Natural killer cell (primary cell): Measurements from ENCODE around the gene CMTR1. TPM values are rescaled to one million over a fixed set of nuclear protein-coding genes. Genes with fewer than 3 reads are reported as not detected.

Source experiments
- ATAC-seq, 3 donors: fragments of 150-1000 bp in 2 of 3; fragments of 200-7000 bp in 1 of 3; cut with Tn5 transposase; 1 replicate in 1 of 3; 2 replicates in 2 of 3; pipeline ENCODE4 v1.10.0; 2021; ENCODE audit warnings: mild to moderate bottlenecking in 2 of 3, moderate library complexity in 2 of 3
- DNase-seq, 2 donors: peaks; one replicate each; pipeline versions ENCODE4 v3.0.0 to v3.0.0-alpha.2; 2013 to 2021; ENCODE audit warnings: mixed read lengths in 1 of 2
- H3K27ac ChIP-seq: one replicate; pipeline ENCODE4 v1.5.1; 2013; ENCODE audit warnings: mild to moderate bottlenecking, low read length
- H3K27me3 ChIP-seq: one replicate; pipeline ENCODE4 v1.6.1; 2013; ENCODE audit warnings: low read length; ENCODE audit not compliant: control insufficient read depth, insufficient read depth
- H3K36me3 ChIP-seq: one replicate; pipeline ENCODE4 v1.6.1; 2013; ENCODE audit warnings: low read length; ENCODE audit not compliant: control insufficient read depth, insufficient read depth
- H3K4me1 ChIP-seq: one replicate; pipeline ENCODE4 v1.6.1; 2013; ENCODE audit warnings: low read length; ENCODE audit not compliant: control insufficient read depth, insufficient read depth
- H3K4me3 ChIP-seq: one replicate; pipeline ENCODE4 v1.5.1; 2013; ENCODE audit warnings: low read length
- H3K9me3 ChIP-seq: one replicate; pipeline ENCODE4 v1.6.1; 2013; ENCODE audit warnings: low read length; ENCODE audit not compliant: control insufficient read depth, insufficient read depth
- H3K27ac Mint-ChIP-seq, 2 donors: one replicate each; pipeline ENCODE4 v1.8.0; 2022; ENCODE audit warnings: mild to moderate bottlenecking in 2 of 2, mixed read lengths in 2 of 2, moderate library complexity in 1 of 2
- H3K27me3 Mint-ChIP-seq, 2 donors: one replicate each; pipeline ENCODE4 v1.8.0; 2022; ENCODE audit warnings: low read depth in 2 of 2, mixed read lengths in 2 of 2
- H3K36me3 Mint-ChIP-seq: one replicate; pipeline ENCODE4 v1.8.0; 2022; ENCODE audit warnings: mixed read lengths
- H3K4me1 Mint-ChIP-seq, 2 donors: one replicate each; pipeline ENCODE4 v1.8.0; 2022; ENCODE audit warnings: mixed read lengths in 2 of 2
- H3K4me3 Mint-ChIP-seq: one replicate; pipeline ENCODE4 v1.8.0; 2022; ENCODE audit warnings: mild to moderate bottlenecking, moderate library complexity, mixed read lengths
- H3K9me3 Mint-ChIP-seq, 2 donors: one replicate each; pipeline ENCODE4 v1.8.0; 2022; ENCODE audit warnings: mixed read lengths in 2 of 2
- WGBS: methylation state at CpG from one replicate; pipeline ENCODE4 v1.1.7; 2013; ENCODE audit warnings: missing lambda C conversion rate; ENCODE audit not compliant: insufficient coverage; 5-methylcytosine and 5-hydroxymethylcytosine counted together
- intact Hi-C: fragments of 100-400 bp; cut with micrococcal nuclease; formaldehyde crosslinking; loops from one replicate; pipeline ENCODE4 v1.14.2; 2022
- total RNA-seq, 4 donors: library from RNA; stranded (reverse); fragments of 120-200 nt in 1 of 4; gene quantifications; one replicate each; pipeline versions ENCODE4 v1.2.3 to v1.2.4, GENCODE V29; 2013 to 2022
- TF ChIP-seq, protein P1 (sequence below): fragments of 200-600 bp; IDR thresholded peaks from one replicate; pipeline ENCODE4 v1.8.0; 2022; ENCODE audit warnings: antibody characterized with exemption

The CMTR1 gene
- total RNA-seq, 3 donors from 2014 or later (not counting 1 experiment from before 2014, with no cell fraction given), result 85.0 to 111 (median 94.7) TPM

DNA sequence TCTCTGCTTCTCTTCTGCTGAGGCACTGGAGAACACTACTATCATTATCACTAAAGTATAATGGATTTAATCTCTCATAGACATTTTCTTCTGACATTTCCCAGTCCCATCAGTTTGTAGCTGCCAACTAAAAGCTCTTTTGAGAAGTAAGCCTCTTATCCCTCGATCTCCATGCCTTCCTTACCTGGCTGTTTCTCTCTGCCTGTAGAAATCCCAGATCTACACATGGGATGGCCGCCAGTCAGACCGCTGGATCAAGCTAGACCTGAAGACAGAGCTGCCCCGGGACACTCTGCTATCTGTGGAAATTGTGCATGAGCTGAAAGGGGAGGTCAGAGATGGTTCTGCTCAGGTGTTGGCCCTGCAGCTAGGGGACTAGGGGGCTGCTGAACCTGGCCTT is 41.3 kb downstream of the CMTR1 start:
- TF ChIP-seq, protein P1, sequence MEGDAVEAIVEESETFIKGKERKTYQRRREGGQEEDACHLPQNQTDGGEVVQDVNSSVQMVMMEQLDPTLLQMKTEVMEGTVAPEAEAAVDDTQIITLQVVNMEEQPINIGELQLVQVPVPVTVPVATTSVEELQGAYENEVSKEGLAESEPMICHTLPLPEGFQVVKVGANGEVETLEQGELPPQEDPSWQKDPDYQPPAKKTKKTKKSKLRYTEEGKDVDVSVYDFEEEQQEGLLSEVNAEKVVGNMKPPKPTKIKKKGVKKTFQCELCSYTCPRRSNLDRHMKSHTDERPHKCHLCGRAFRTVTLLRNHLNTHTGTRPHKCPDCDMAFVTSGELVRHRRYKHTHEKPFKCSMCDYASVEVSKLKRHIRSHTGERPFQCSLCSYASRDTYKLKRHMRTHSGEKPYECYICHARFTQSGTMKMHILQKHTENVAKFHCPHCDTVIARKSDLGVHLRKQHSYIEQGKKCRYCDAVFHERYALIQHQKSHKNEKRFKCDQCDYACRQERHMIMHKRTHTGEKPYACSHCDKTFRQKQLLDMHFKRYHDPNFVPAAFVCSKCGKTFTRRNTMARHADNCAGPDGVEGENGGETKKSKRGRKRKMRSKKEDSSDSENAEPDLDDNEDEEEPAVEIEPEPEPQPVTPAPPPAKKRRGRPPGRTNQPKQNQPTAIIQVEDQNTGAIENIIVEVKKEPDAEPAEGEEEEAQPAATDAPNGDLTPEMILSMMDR, result no peak
- no peak for ATAC-seq
- DNase-seq, result no peak
- Histone ChIP-seq H3K4me3 (no peak overlapping the region), H3K27me3 (no peaks in the 10 kb centered on the region), H3K36me3 (peaks cover 89% of the 10 kb centered on the region), H3K9me3 (no peaks in the 10 kb centered on the region), H3K27ac (no peak overlapping the region), H3K4me1 (no peaks in the 10 kb centered on the region)
- H3K4me3 Mint-ChIP-seq, result no peak overlapping the region
- H3K27me3 Mint-ChIP-seq, result no peaks in the 10 kb centered on the region
- peaks cover 20% of the 10 kb centered on the region for H3K36me3 Mint-ChIP-seq
- peaks cover 0 to 4% of the 10 kb centered on the region in 2 donors for H3K4me1 Mint-ChIP-seq
- H3K27ac Mint-ChIP-seq, result no peak overlapping the region
- 100% methylated on average over 4 of the region's 4 CpGs for WGBS
- intact Hi-C loops, result no loop called here
- H3K9me3 Mint-ChIP-seq, result no peaks in the 10 kb centered on the region

DNA sequence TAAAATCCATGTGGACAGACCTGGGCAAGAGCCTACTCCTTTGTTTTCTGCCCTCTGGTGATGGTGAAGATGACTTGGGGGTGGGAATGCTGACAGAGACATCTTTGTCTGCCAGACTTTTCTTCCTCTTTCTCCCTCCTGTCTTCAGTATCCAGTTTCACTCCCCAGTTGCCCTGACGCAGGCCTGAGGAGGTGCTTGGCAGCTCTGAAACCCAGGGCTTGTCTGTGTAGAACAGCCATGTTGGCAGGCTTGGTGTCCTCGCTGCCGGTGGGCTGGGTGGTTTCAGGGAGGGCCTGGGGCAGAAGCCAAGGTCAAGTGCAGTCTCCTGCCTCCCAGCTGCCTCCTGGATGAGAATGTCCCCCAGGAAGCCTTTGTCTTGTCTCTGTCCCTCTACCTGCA is 44.2 kb downstream of the CMTR1 start:
- ATAC-seq (no peak), DNase-seq (no peak)
- Histone ChIP-seq H3K27me3 (no peaks in the 10 kb centered on the region), H3K36me3 (peaks cover 91% of the 10 kb centered on the region), H3K27ac (no peak overlapping the region), H3K9me3 (no peaks in the 10 kb centered on the region), H3K4me3 (no peak overlapping the region), H3K4me1 (no peaks in the 10 kb centered on the region)
- intact Hi-C loops, result no loop called here
- Mint-ChIP-seq H3K27ac (no peak overlapping the region), H3K27me3 (no peaks in the 10 kb centered on the region), H3K4me3 (no peak overlapping the region), H3K4me1 (peaks cover 0 to 4% of the 10 kb centered on the region in 2 donors), H3K36me3 (peaks cover 13% of the 10 kb centered on the region), H3K9me3 (no peaks in the 10 kb centered on the region)
- WGBS, result 96% methylated on average over 3 of the region's 3 CpGs
- TF ChIP-seq, protein P1, result no peak

DNA sequence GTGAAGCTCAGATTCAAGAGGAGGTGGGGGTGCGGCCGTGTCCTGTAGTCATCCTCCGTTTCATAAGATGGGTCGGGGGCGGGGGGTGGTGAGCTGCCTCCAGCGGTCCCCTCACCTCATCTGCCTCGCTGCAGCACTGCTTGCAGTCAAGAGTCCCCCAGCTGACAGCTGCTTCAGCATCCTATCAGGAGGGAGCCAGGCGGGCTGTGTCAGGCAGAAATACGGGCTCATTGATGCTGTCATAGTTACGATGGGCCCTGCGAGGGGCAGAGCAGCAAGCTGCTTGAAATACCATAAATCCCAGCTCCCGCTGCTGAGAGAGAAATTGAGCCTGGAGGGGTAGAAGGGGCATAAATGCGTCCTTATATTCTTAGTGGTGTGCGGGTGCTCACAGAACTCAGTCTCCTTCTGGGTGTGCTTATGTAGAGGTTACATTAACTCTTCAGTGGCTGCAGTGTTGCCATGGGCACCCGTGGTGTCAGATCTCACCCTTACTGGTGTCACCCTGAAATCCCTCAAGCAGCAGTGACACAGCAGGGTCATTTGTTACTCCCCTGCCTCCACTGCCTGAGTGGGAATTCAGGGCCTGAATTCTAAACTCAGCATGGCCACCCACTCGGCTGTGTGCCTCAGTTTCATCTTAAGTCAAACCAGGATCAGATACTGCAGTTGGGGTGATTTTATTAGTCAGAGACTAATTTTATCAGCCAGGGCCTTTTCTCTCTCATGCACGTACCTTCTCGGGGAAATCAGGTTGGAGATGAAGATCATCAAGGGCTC is 44.8 kb downstream of the CMTR1 start:
- no peaks in the 10 kb centered on the region for H3K4me1 ChIP-seq
- Mint-ChIP-seq H3K4me3 (no peak overlapping the region), H3K27ac (no peak overlapping the region), H3K4me1 (peaks cover 0 to 4% of the 10 kb centered on the region in 2 donors), H3K27me3 (no peaks in the 10 kb centered on the region), H3K9me3 (no peaks in the 10 kb centered on the region), H3K36me3 (peaks cover 13% of the 10 kb centered on the region)
- no peak overlapping the region for H3K27ac ChIP-seq
- intact Hi-C loops, result no loop called here
- H3K9me3 ChIP-seq, result no peaks in the 10 kb centered on the region
- H3K36me3 ChIP-seq, result peaks cover 90% of the 10 kb centered on the region
- H3K4me3 ChIP-seq, result no peak overlapping the region
- no peaks in the 10 kb centered on the region for H3K27me3 ChIP-seq
- TF ChIP-seq, protein P1, result no peak
- no peak for DNase-seq
- no peak for ATAC-seq
- WGBS, result 90% methylated on average over 18 of the region's 18 CpGs

DNA sequence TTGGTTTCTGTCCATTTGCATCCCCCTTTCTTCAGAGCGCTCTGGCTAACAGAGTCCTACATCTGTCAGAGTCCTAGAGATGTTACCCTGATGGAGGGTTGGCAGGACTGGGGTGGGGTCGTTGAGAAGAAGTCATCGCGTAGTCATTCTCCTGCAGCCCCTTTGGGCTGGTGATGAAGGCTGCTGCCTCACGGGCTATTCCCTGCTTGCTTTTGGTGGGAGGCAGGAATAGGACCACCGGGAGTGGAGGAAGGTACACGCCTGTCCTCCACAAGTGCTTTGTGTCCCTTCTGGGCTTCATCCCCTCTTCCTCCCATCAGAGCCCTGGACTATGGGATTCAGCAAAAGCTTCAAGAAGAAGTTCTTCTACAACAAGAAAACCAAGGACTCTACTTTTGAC is 45.8 kb downstream of the CMTR1 start:
- Mint-ChIP-seq H3K4me3 (no peak overlapping the region), H3K27ac (no peak overlapping the region), H3K4me1 (peaks cover 0 to 4% of the 10 kb centered on the region in 2 donors), H3K36me3 (peaks cover 11% of the 10 kb centered on the region), H3K27me3 (no peaks in the 10 kb centered on the region), H3K9me3 (no peaks in the 10 kb centered on the region)
- no peak for ATAC-seq
- H3K27ac ChIP-seq, result no peak overlapping the region
- DNase-seq, result no peak
- H3K4me3 ChIP-seq, result no peak overlapping the region
- WGBS, result 98% methylated on average over 7 of the region's 7 CpGs
- H3K9me3 ChIP-seq, result no peaks in the 10 kb centered on the region
- H3K27me3 ChIP-seq, result no peaks in the 10 kb centered on the region
- H3K36me3 ChIP-seq, result peaks cover 89% of the 10 kb centered on the region
- peaks cover 3% of the 10 kb centered on the region for H3K4me1 ChIP-seq
- intact Hi-C loops, result no loop called here
- TF ChIP-seq, protein P1, result no peak
